Liver (tissue), 9 donors: Measurements from ENCODE around the gene LIPC. TPM values are rescaled to one million over a fixed set of nuclear protein-coding genes. Genes with fewer than 3 reads are reported as not detected.

Source experiments
- DNase-seq: peaks from one replicate; pipeline ENCODE4 v3.0.0-alpha.2; 2017; ENCODE audit warnings: low spot score
- H3K27ac ChIP-seq, 2 donors: one replicate each; pipeline ENCODE4 v1.7.0; 2013; ENCODE audit warnings: inconsistent platforms in 2 of 2, low read length in 2 of 2, control low read depth in 1 of 2, low read depth in 1 of 2, mild to moderate bottlenecking in 1 of 2
- H3K27me3 ChIP-seq, 4 donors: one replicate each; pipeline versions ENCODE4 v1.6.1 to v1.7.0; 2013; ENCODE audit warnings: low read length in 3 of 4, inconsistent platforms in 1 of 4, mild to moderate bottlenecking in 1 of 4, moderate library complexity in 1 of 4; ENCODE audit not compliant: control insufficient read depth in 4 of 4, insufficient read depth in 4 of 4
- H3K36me3 ChIP-seq, 4 donors: one replicate each; pipeline versions ENCODE4 v1.6.1 to v1.7.0; 2013; ENCODE audit warnings: low read length in 3 of 4, mild to moderate bottlenecking in 3 of 4, low read depth in 1 of 4, moderate library complexity in 1 of 4; ENCODE audit not compliant: control insufficient read depth in 4 of 4, insufficient read depth in 3 of 4
- H3K4me1 ChIP-seq, 4 donors: one replicate each; pipeline versions ENCODE4 v1.6.1 to v1.7.0; 2013; ENCODE audit warnings: low read length in 3 of 4, mild to moderate bottlenecking in 3 of 4, moderate library complexity in 1 of 4; ENCODE audit not compliant: control insufficient read depth in 4 of 4, insufficient read depth in 4 of 4
- H3K4me3 ChIP-seq, 3 donors: one replicate each; pipeline versions ENCODE4 v1.6.1 to v1.7.0; 2013; ENCODE audit warnings: low read length in 3 of 3, control low read depth in 1 of 3, low read depth in 1 of 3, mild to moderate bottlenecking in 1 of 3
- H3K9ac ChIP-seq, 2 donors: one replicate each; pipeline ENCODE4 v1.7.0; 2013; ENCODE audit warnings: low read length in 2 of 2, mild to moderate bottlenecking in 2 of 2, moderate library complexity in 2 of 2, control low read depth in 1 of 2, low read depth in 1 of 2
- H3K9me3 ChIP-seq, 4 donors: one replicate each; pipeline versions ENCODE4 v1.6.1 to v1.7.0; 2013; ENCODE audit warnings: low read length in 3 of 4; ENCODE audit not compliant: control insufficient read depth in 4 of 4
- EGR1 ChIP-seq, 2 donors: IDR thresholded peaks; 2 replicates each; pipeline ENCODE4 v1.6.1; 2016 to 2018; ENCODE audit warnings: antibody characterized with exemption in 2 of 2, low read depth in 2 of 2
- FOXA1 ChIP-seq: IDR thresholded peaks from 2 replicates; pipeline ENCODE4 v1.6.1; 2016; ENCODE audit warnings: antibody characterized with exemption
- FOXA2 ChIP-seq: IDR thresholded peaks from 2 replicates; pipeline ENCODE4 v1.6.1; 2016; ENCODE audit warnings: antibody characterized with exemption
- GABPA ChIP-seq, 2 donors: IDR thresholded peaks in 1 of 2; conservative IDR thresholded peaks in 1 of 2; 2 replicates each; pipeline ENCODE4 v1.6.1; 2016; ENCODE audit warnings: antibody characterized with exemption in 2 of 2, mild to moderate bottlenecking in 1 of 2, moderate library complexity in 1 of 2
- HNF4A ChIP-seq, 2 donors: conservative IDR thresholded peaks; 2 replicates each; pipeline ENCODE4 v1.6.1; 2016; ENCODE audit warnings: antibody characterized with exemption in 2 of 2, mild to moderate bottlenecking in 2 of 2
- HNF4G ChIP-seq: IDR thresholded peaks from 2 replicates; pipeline ENCODE4 v1.6.1; 2016; ENCODE audit warnings: antibody characterized with exemption
- JUND ChIP-seq, 2 donors: IDR thresholded peaks; 2 replicates each; pipeline ENCODE4 v1.6.1; 2016; ENCODE audit warnings: antibody characterized with exemption in 2 of 2
- NR2F2 ChIP-seq: IDR thresholded peaks from 2 replicates; pipeline ENCODE4 v1.6.1; 2016; ENCODE audit warnings: antibody characterized with exemption
- RAD21 ChIP-seq, 2 donors: IDR thresholded peaks; 2 replicates each; pipeline ENCODE4 v1.6.1; 2016; ENCODE audit warnings: antibody characterized with exemption in 2 of 2, mild to moderate bottlenecking in 2 of 2
- RXRA ChIP-seq, 2 donors: IDR thresholded peaks; 2 replicates each; pipeline ENCODE4 v1.6.1; 2017 to 2018; ENCODE audit warnings: antibody characterized with exemption in 2 of 2, mild to moderate bottlenecking in 1 of 2
- SP1 ChIP-seq: IDR thresholded peaks from 2 replicates; pipeline ENCODE4 v1.6.1; 2018; ENCODE audit warnings: antibody characterized with exemption, mild to moderate bottlenecking
- TAF1 ChIP-seq: conservative IDR thresholded peaks from 2 replicates; pipeline ENCODE4 v1.6.1; 2016; ENCODE audit warnings: antibody characterized with exemption, mild to moderate bottlenecking
- YY1 ChIP-seq: IDR thresholded peaks from 2 replicates; pipeline ENCODE4 v1.6.1; 2016; ENCODE audit warnings: antibody characterized with exemption, mild to moderate bottlenecking
- WGBS: extraction: QIAGEN DNeasy Blood & Tissue Kit; methylation state at CpG from one replicate; pipeline ENCODE4 v1.1.7; 2013; 5-methylcytosine and 5-hydroxymethylcytosine counted together
- polyA plus RNA-seq, 2 donors: library from polyadenylated mRNA; stranded (reverse) in 1 of 2; unstranded in 1 of 2; fragments of 200-250 nt in 1 of 2; fragments of >200 nt in 1 of 2; fragmentation: Nextera tagmentation in 1 of 2; extraction: Ambion mirVana in 1 of 2; gene quantifications; one replicate each; pipeline versions ENCODE4 v1.2.1 to v1.2.3, GENCODE V29; 2013 to 2015
- total RNA-seq, 2 donors: library from RNA; depleted of rRNA; stranded (reverse); fragments of >200 nt; gene quantifications; one replicate each; pipeline ENCODE4 v1.2.3, GENCODE V29; 2014
- TF ChIP-seq, protein P1 (sequence below): IDR thresholded peaks from 2 replicates; pipeline ENCODE4 v1.6.1; 2016; ENCODE audit warnings: antibody characterized with exemption
- TF ChIP-seq, protein P2 (sequence below): IDR thresholded peaks from 2 replicates; pipeline ENCODE4 v1.6.1; 2016; ENCODE audit warnings: antibody characterized with exemption
- TF ChIP-seq, protein P3 (sequence below): fragments of 150-350 bp; IDR thresholded peaks from 2 replicates; pipeline ENCODE4 v1.5.1; 2017; ENCODE audit warnings: improper control_type of control experiment, low read depth, low read length; ENCODE audit not compliant: missing input control
- TF ChIP-seq, protein P4 (sequence below): IDR thresholded peaks from 2 replicates; pipeline ENCODE4 v1.6.1; 2016; ENCODE audit warnings: antibody characterized with exemption
- donor health status: healthy.
- donor health status: healthy.
- donor health status: healthy.
- donor health status: healthy.
- donor health status: healthy.

Gene LIPC
- total and polyA plus RNA-seq, 4 donors = 60.1 to 268 (median 131) TPM

DNA sequence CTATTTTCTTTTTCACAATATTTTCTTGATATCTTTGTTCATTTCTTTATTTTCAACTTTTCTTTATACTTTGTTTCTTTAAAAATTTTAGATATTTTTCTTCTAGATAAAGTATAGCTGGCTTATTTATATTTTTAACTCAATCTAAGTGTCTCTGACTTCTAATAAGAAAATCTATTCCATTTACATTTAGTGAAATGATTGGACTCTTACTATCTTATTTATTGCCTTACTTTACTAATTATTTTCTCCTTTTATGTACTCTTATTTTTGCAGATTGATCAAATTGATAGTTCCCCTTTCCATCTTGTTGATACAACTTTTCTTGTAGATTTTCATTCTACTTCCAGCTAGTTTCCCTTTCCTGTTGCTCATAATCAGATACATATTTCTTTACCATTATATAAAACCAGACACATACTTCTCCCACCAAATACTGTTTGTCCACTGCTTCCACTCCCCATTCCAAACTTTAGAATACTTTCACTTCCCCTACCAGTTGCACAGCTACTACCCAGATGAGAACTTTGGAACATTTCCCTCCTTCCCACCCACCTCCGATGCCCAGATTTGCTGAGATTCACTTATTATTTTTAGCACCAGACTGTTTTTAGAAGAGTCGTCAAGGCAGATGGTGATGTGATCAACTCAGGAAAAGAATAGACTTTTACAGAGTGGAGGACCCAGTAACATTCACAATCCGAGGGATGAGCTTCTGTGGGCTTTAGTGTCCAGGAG, 151.5 kb downstream of the LIPC start (continued):
- TF ChIP-seq, protein P1, sequence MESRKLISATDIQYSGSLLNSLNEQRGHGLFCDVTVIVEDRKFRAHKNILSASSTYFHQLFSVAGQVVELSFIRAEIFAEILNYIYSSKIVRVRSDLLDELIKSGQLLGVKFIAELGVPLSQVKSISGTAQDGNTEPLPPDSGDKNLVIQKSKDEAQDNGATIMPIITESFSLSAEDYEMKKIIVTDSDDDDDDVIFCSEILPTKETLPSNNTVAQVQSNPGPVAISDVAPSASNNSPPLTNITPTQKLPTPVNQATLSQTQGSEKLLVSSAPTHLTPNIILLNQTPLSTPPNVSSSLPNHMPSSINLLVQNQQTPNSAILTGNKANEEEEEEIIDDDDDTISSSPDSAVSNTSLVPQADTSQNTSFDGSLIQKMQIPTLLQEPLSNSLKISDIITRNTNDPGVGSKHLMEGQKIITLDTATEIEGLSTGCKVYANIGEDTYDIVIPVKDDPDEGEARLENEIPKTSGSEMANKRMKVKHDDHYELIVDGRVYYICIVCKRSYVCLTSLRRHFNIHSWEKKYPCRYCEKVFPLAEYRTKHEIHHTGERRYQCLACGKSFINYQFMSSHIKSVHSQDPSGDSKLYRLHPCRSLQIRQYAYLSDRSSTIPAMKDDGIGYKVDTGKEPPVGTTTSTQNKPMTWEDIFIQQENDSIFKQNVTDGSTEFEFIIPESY = no peak
- TF ChIP-seq NR2F2 = no peak
- TF ChIP-seq JUND (IDR thresholded peaks at IDR 0.05) = no peak

DNA sequence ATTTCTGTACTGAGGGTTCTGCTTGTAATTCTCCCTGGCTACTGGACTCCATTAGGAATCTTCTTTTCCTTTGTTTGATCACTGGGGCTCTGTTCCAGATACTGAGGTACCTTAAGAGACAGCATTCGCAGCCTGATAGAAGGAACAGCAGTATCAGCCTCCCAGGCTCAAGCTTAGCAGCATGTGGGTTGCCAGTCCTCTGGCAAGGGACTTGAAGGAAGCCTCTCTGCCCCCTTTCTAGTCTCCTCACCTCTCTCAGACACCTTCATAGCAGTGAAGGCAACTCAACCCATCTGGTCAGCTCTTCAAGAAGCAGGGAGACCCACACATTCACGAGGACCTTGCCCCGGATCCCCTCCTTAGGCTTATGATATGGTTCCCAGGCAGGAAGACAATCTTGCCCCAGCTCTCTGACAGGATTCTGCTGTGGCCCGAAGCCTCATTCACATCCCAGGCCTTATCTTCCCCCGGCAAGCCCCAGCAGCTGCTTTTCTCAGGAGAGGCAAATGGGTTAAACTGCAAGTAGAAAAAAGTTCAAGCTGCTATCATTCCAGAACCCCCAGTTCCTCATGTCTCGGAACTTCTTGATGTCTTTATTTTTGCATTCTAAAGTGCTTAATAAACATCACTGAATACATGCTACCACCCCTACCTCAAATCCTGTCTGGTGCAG, 153.1 kb downstream of the LIPC start:
- WGBS = 71% methylated on average over 6 of the region's 6 CpGs
- H3K9ac ChIP-seq = no peak overlapping the region
- no peaks in the 10 kb centered on the region for H3K9me3 ChIP-seq
- TF ChIP-seq, protein P1 = no peak
- no peak for TF ChIP-seq RXRA (IDR thresholded peaks at IDR 0.05)
- TF ChIP-seq FOXA2 = no peak
- TF ChIP-seq HNF4G = no peak
- no peak for TF ChIP-seq HNF4A (conservative IDR thresholded peaks at IDR 0.05)
- no peak for TF ChIP-seq JUND (IDR thresholded peaks at IDR 0.05)
- H3K4me1 ChIP-seq = peaks cover 0 to 12% (median 6%) of the 10 kb centered on the region in 4 donors
- no peaks in the 10 kb centered on the region for H3K36me3 ChIP-seq
- no peak overlapping the region for H3K4me3 ChIP-seq
- H3K27me3 ChIP-seq = no peaks in the 10 kb centered on the region
- H3K27ac ChIP-seq = no peak overlapping the region
- no peak for DNase-seq

DNA sequence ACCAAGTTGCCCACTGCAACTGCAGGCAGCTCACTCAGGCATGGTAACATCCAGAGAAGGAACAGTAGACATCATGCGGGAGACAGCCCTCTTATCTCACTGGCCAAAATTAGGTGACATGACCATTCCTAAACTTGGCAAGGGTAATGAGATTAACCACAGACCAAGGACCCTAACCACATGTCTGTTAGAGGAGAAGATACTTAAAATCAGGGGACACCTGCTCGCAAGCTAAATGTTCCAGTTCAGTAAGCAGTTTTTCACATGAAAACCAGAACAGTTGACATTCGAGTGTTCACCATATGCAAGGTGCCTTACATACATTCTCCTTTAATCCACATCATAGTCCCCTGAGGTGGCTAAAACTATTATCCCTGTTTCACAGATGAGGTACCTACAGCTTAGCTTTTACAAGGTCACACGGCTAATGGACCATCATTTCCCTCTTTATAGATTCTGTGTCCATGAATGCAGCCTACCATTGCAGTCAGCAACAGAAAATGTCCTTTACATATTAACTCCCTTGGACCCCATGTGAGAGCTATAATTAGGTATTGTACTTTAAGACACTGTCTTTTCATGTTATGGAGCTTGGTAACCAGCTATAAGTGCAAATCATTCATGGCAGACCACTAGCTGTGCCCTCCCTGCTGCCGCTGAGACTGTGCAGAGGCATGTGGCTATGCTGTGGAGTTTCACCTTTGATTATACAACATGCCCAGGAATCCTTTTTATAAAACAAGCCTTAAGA, 154.1 kb downstream of the LIPC start:
- no peak overlapping the region for H3K4me3 ChIP-seq
- no peaks in the 10 kb centered on the region for H3K27me3 ChIP-seq
- TF ChIP-seq RXRA (IDR thresholded peaks at IDR 0.05) (no peak), YY1 (no peak), HNF4G (no peak), GABPA (IDR thresholded peaks at IDR 0.05 in 1 of 2, conservative IDR thresholded peaks at IDR 0.05 in 1 of 2) (no peak), NR2F2 (no peak), JUND (IDR thresholded peaks at IDR 0.05) (no peak), FOXA1 (no peak), TAF1 (no peak), FOXA2 (no peak), EGR1 (IDR thresholded peaks at IDR 0.05; ENCODE audit: low read depth in 2 of 2) (no peak), HNF4A (conservative IDR thresholded peaks at IDR 0.05) (no peak), RAD21 (IDR thresholded peaks at IDR 0.05) (no peak), SP1 (no peak)
- TF ChIP-seq, protein P2, sequence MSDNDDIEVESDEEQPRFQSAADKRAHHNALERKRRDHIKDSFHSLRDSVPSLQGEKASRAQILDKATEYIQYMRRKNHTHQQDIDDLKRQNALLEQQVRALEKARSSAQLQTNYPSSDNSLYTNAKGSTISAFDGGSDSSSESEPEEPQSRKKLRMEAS = no peak
- TF ChIP-seq, protein P1 = no peak
- TF ChIP-seq, protein P3, sequence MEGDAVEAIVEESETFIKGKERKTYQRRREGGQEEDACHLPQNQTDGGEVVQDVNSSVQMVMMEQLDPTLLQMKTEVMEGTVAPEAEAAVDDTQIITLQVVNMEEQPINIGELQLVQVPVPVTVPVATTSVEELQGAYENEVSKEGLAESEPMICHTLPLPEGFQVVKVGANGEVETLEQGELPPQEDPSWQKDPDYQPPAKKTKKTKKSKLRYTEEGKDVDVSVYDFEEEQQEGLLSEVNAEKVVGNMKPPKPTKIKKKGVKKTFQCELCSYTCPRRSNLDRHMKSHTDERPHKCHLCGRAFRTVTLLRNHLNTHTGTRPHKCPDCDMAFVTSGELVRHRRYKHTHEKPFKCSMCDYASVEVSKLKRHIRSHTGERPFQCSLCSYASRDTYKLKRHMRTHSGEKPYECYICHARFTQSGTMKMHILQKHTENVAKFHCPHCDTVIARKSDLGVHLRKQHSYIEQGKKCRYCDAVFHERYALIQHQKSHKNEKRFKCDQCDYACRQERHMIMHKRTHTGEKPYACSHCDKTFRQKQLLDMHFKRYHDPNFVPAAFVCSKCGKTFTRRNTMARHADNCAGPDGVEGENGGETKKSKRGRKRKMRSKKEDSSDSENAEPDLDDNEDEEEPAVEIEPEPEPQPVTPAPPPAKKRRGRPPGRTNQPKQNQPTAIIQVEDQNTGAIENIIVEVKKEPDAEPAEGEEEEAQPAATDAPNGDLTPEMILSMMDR = no peak
- TF ChIP-seq, protein P4, sequence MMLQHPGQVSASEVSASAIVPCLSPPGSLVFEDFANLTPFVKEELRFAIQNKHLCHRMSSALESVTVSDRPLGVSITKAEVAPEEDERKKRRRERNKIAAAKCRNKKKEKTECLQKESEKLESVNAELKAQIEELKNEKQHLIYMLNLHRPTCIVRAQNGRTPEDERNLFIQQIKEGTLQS = no peak
- 89% methylated on average over 5 of the region's 5 CpGs for WGBS
- no peak for DNase-seq
- H3K36me3 ChIP-seq = no peaks in the 10 kb centered on the region
- H3K4me1 ChIP-seq = peaks cover 0 to 12% (median 6%) of the 10 kb centered on the region in 4 donors
- no peak overlapping the region for H3K9ac ChIP-seq
- no peak overlapping the region for H3K27ac ChIP-seq
- H3K9me3 ChIP-seq = no peaks in the 10 kb centered on the region
